Pancreas (tissue), 10 donors: ENCODE measurements around the gene ZBTB39. TPM values are rescaled to one million over a fixed set of nuclear protein-coding genes. Genes with fewer than 3 reads are reported as not detected.
A peak's percentile ranks its signal among the peaks of the same experiment; 100 is the strongest.
"Not testable (repeated sequence)": the region's sequence is repeated elsewhere in the genome, so short reads cannot be mapped to it uniquely, and the experiment has no call there.

Source experiments
- ATAC-seq, 4 donors: fragments of 200-7000 bp; cut with Tn5 transposase; one replicate each; pipeline versions ENCODE4 v1.8.0 to v1.9.1; 2020; ENCODE audit warnings: mild to moderate bottlenecking in 4 of 4, moderate library complexity in 4 of 4
- DNase-seq, 6 donors: peaks; one replicate each; pipeline ENCODE4 v3.0.0-alpha.2; 2020
- FAIRE-seq: peaks from 2 replicates; lab custom pipeline; 2012; peaks lifted over from hg19 to GRCh38; lab: Jason Lieb, UNC
- H3K27ac ChIP-seq, 4 donors: fragments of 200-600 bp; sonication (generic); 1 replicate in 3 of 4; 2 replicates in 1 of 4; pipeline versions ENCODE4 v1.5.0 to v1.8.0; 2020
- H3K27me3 ChIP-seq, 4 donors: fragments of 200-600 bp; one replicate each; pipeline ENCODE4 v1.8.0; 2021
- H3K36me3 ChIP-seq, 3 donors: fragments of 200-600 bp; sonication (generic) in 1 of 3; one replicate each; pipeline versions ENCODE4 v1.5.0 to v1.8.0; 2020 to 2021
- H3K4me1 ChIP-seq, 3 donors: fragments of 200-600 bp; one replicate each; pipeline ENCODE4 v1.8.0; 2021
- H3K4me3 ChIP-seq, 4 donors: fragments of 200-600 bp; sonication (generic) in 2 of 4; one replicate each; pipeline versions ENCODE4 v1.5.0 to v1.8.0; 2020 to 2021
- H3K9me3 ChIP-seq, 4 donors: fragments of 200-600 bp; one replicate each; pipeline ENCODE4 v1.8.0; 2021
- CTCF ChIP-seq, 4 donors: fragments of 200-600 bp; sonication (generic) in 3 of 4; IDR thresholded peaks; one replicate each; pipeline versions ENCODE4 v1.5.0 to v1.8.0; 2021; ENCODE audit warnings: antibody characterized with exemption in 4 of 4
- WGBS, 2 donors: extraction: QIAGEN DNeasy Blood & Tissue Kit; methylation state at CpG; one replicate each; pipeline ENCODE4 v1.1.7; 2013; 5-methylcytosine and 5-hydroxymethylcytosine counted together
- intact Hi-C, 3 donors: fragments of 100-400 bp; cut with DNase I; formaldehyde crosslinking; loops; one replicate each; pipeline versions ENCODE4 v1.11.1 to v1.14.2; 2022
- polyA plus RNA-seq, 2 donors: library from polyadenylated mRNA; stranded (reverse); fragments of 200-250 nt; gene quantifications; one replicate each; pipeline ENCODE4 v1.2.3, GENCODE V29; 2013
- total RNA-seq, 6 donors: library from RNA; stranded (reverse); fragmentation: NEBNext Ultra II Directional in 4 of 6; extraction: Animal tissue kit (Norgen Biotek cat#: 25700) in 4 of 6; gene quantifications; one replicate each; pipeline versions ENCODE4 v1.2.1 to v1.2.4, GENCODE V29; 2021 to 2023
- donor health status: healthy with polysubstance abuse.
- donor health status: DM: no; HTN: no; CAD: no; lungs with moderate emphysema.
- donor health status: DM: no; HTN: no; CAD: no.
- donor health status: control.
- donor health status: control.
- donor health status: Bipolar disorder and iron deficiency.
- donor health status: DM: yes; HTN: yes; CAD: no.
- donor health status: DM: no; HTN: no; CAD: no.
- donor health status: DM: no; HTN: no; CAD: no.
- donor health status: DM: yes; HTN: yes; CAD: no.

ZBTB39 gene
- total RNA-seq, result 1 to 10 TPM; 2.4 to 4.3 (median 2.8) TPM
- polyA plus RNA-seq, result 1 to 10 TPM; 1.5 to 1.9 TPM

GRCh38 chr12:57005980-57006808 is at the start of gene ZBTB39:
TSS of gene ZBTB39 (minus strand) at chr12:57006546. CDS start at chr12:57004917, 1,629 bp downstream.
- peaks cover 0 to 5% (median 5%) of the 10 kb centered on the region in 3 donors for H3K4me1 ChIP-seq
- H3K27me3 ChIP-seq, result no peaks in the 10 kb centered on the region
- H3K36me3 ChIP-seq, result peaks cover 0 to 24% (median 11%) of the 10 kb centered on the region in 3 donors
- DNase-seq (peak; percentile 41 to 89 (median 70)), ATAC-seq (peak; percentile 84 to 95 (median 93)), FAIRE-seq (no peak)
- peak; percentile 15 to 45 (median 26) for TF ChIP-seq CTCF (IDR thresholded peaks at IDR 0.05)
- 1% methylated on average over 47 to 94 of the region's 94 CpGs for WGBS, 2 donors
- H3K27ac ChIP-seq, result peak within 1 kb of the TSS in 2 of 4 donors; percentile 34 to 53
- H3K9me3 ChIP-seq, result no peaks in the 10 kb centered on the region
- H3K4me3 ChIP-seq, result peak within 1 kb of the TSS; percentile 79 to 96 (median 91)
- intact Hi-C loops, result no loop called here

- TF ChIP-seq CTCF (IDR thresholded peaks at IDR 0.05), result no peak
- DNase-seq (no peak), ATAC-seq (no peak), FAIRE-seq (no peak)
- WGBS, 2 donors, result 45 to 46% methylated on average over 3 of the region's 3 CpGs
- no peak overlapping the region for H3K27ac ChIP-seq
- intact Hi-C loops, result no loop called here
- peaks cover 0 to 5% (median 3%) of the 10 kb centered on the region in 3 donors for H3K36me3 ChIP-seq
- H3K4me3 ChIP-seq, result no peak overlapping the region
- H3K27me3 ChIP-seq, result no peaks in the 10 kb centered on the region
- no peaks in the 10 kb centered on the region for H3K9me3 ChIP-seq
- no peaks in the 10 kb centered on the region for H3K4me1 ChIP-seq
These were observed 49.5 kb upstream of the ZBTB39 start for GRCh38 chr12:57055824-57056223.

GRCh38 chr12:57053901-57054300 is 47.6 kb upstream of the ZBTB39 start:
- H3K36me3 ChIP-seq, intact Hi-C loops, H3K27me3 ChIP-seq, DNase-seq, H3K4me3 ChIP-seq, H3K4me1 ChIP-seq, H3K27ac ChIP-seq, FAIRE-seq, H3K9me3 ChIP-seq, ATAC-seq: not testable (repeated sequence)
- WGBS, 2 donors, result 89 to 93% methylated on average over 4 of the region's 4 CpGs

- not testable (repeated sequence) for H3K4me3 ChIP-seq
These were observed 46.8 kb upstream of the ZBTB39 start for GRCh38 chr12:57053146-57053545.

GRCh38 chr12:57051011-57051410 is 44.7 kb upstream of the ZBTB39 start:
- DNase-seq (no peak), FAIRE-seq (no peak), ATAC-seq (no peak)
- Histone ChIP-seq H3K36me3 (no peaks in the 10 kb centered on the region), H3K4me3 (no peak overlapping the region), H3K27ac (no peak overlapping the region), H3K4me1 (no peaks in the 10 kb centered on the region), H3K27me3 (no peaks in the 10 kb centered on the region), H3K9me3 (no peaks in the 10 kb centered on the region)
- intact Hi-C loops, result no loop called here
- TF ChIP-seq CTCF (IDR thresholded peaks at IDR 0.05), result no peak
- 80 to 87% methylated on average over 1 of the region's 1 CpG for WGBS, 2 donors

More at GRCh38 chr12:57053146-57053545, 46.8 kb upstream of the ZBTB39 start:
- WGBS, 2 donors, result 96 to 98% methylated on average over 4 of the region's 4 CpGs
- H3K27me3 ChIP-seq, FAIRE-seq, H3K4me1 ChIP-seq, ATAC-seq, DNase-seq, H3K9me3 ChIP-seq, H3K27ac ChIP-seq, H3K36me3 ChIP-seq, intact Hi-C loops: not testable (repeated sequence)

GRCh38 chr12:57049890-57050289 is 43.5 kb upstream of the ZBTB39 start, which contains the start of gene MYO1A:
TSS of gene MYO1A (minus strand) at chr12:57050129. CDS start at chr12:57048323, 1,806 bp downstream.
- 39 to 43% methylated on average over 2 of the region's 2 CpGs for WGBS, 2 donors
- ATAC-seq (peak in 1 of 4 donors; percentile 26), FAIRE-seq (no peak), DNase-seq (no peak)
- Histone ChIP-seq H3K9me3 (no peaks in the 10 kb centered on the region), H3K4me3 (no peak within 1 kb of the TSS), H3K36me3 (no peaks in the 10 kb centered on the region), H3K27me3 (no peaks in the 10 kb centered on the region), H3K27ac (no peak within 1 kb of the TSS), H3K4me1 (no peaks in the 10 kb centered on the region)
- TF ChIP-seq CTCF (IDR thresholded peaks at IDR 0.05), result no peak
- intact Hi-C loops, result no loop called here
